DMS79 (cell line): ENCODE results near the gene CSF1R.

Experiments
- DNase-seq: peaks from one replicate; lab custom pipeline; 2025; lab: John Stamatoyannopoulos, UW

Gene CSF1R

DNA sequence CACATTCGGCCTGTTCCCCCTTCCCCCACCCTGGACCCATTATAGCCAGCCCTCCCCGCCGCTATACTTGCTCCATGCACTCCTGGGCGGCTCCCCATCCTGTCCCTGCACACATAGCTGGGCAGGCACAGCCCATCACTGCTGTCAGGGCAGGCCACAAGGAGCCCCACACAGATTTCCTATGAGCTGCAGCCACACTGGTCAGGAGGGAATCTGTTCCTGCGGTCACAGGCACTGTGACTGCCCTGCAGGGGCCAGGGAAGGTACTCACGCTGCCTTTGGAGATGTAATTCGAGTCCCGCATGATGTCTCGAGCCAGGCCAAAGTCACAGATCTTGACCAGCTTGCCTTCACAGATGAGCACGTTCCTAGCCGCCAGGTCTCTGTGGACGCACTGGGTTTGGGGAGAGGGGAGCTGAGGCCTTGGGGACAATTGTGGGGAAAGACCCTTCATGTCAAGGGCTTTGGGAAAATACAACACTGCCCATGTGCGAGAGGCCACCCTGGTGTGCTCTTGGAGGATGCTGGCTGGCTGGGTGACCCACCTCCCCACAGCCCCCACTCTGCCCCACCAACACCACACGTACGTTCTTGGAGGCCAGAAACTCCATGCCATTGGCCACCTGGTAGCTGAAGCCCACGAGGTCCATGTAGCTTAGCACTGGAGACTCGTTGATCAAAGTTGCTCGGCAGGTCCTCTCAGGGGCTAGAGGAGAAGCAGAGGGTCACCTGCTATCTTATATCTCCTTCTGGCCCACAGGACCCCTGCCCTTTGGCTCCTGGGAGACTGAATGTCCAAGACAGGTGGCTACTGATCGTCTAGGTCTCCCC is 34.5 kb upstream of the CSF1R start:
- no peak for DNase-seq

DNA sequence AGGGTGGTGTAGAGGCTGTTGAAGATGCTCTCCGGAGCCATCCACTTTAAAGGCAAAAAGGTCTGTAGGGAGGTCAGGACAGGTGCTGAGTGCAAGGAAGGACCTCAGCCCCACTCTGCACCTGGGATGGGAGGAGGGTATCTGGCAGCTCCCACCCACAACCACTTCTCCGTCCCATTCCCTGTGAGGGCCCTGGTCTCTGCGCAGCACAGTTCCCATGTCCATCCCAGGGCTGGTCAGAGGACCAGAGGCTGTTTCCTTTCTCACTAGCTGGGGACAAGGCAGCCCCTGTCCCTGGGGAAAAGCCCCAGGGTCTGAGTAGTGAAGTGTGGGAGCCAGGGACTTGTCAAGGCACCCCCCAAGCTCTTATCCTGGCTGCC is 33.7 kb upstream of the CSF1R start:
- DNase-seq = no peak

DNA sequence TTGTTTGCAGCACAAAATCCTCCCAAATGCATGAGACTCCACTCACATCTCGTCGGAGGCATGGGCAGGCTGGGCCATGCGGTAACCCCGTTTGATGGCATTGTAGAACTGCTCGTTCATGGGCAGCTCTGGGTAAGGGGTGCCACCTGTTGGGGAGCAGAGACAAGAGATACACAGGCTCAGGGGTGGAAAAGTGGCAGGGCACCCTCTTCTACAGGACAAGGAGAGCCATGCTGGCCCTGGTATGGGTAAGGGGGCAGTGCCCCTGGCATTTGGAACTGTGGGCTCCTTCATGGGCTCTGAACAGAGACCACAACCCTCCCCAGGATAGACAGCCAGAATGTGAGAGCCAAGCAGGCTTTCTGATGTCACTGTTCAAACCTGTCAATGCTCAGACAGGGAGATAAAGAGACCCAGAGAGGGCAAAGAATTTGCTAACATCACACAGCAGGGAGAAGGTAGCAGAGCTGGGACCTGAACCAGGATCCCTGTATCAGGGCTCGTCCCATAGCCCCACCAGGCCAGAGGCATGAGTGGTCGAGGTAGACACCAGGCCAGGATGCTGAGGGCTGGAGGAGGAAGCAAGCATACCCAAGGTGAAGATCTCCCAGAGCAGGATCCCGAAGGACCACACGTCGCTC is 33.2 kb upstream of the CSF1R start:
- no peak for DNase-seq

DNA sequence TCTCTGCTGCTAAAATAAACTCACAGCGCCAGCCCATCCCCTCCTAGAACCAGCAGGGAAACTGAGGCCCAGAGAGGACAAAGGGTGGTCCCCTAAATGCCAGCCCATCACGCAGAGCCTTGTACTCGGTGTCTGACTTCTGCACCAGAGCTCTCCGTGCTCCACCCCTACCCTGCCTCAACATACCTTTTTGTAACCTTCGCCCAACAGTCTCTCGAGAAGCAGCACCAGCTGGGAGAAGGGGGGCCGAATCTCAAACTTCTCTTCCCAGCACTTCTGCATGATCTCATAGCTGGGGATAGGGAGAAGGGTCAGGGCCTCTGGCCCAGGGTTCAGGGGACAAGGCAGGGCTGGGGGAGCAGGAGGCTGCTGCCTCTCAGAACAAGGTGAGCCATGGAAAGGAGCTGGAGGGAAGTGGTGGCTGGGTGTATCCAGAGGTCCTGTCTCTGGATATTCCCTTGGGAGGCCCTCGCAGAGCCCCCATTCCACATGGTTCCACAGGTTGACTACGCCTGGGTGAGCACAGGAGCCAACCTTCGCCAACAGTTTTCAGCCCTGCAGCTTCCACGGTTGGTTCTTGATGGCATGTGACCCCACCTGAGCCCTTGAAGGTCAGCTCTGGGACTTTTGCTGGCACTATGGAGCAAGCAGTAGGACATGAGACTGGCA is 32.3 kb upstream of the CSF1R start:
- no peak for DNase-seq

DNA sequence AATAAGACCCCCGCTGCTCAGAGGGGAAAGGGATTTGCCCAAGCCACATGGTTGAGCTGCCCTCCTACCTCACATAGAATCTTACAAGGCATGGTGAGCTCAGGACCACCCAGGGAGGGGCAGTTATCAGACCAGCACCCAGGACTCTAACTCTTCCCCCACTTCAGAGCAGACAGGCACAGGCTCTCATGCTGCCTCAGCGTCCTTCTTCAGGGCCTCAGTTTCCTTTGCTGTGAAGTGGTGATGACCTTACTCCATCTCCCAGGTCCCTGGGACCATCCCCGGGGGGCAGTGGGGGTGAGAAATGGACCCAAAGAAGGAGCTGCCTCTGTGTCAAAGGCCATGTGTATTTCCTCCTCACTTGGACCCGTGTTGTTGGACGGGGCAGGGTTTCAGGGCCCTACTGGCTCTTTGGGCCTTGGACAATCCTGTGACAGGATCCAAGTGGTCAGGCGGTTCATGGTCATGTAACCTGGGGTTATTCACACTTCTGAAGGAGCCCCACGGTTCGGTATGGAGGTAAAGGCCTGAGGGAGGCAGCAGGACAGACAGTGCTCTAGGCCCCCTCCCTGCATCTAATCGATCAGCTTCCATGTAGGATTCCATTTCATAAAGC is 31.7 kb upstream of the CSF1R start:
- DNase-seq = no peak

DNA sequence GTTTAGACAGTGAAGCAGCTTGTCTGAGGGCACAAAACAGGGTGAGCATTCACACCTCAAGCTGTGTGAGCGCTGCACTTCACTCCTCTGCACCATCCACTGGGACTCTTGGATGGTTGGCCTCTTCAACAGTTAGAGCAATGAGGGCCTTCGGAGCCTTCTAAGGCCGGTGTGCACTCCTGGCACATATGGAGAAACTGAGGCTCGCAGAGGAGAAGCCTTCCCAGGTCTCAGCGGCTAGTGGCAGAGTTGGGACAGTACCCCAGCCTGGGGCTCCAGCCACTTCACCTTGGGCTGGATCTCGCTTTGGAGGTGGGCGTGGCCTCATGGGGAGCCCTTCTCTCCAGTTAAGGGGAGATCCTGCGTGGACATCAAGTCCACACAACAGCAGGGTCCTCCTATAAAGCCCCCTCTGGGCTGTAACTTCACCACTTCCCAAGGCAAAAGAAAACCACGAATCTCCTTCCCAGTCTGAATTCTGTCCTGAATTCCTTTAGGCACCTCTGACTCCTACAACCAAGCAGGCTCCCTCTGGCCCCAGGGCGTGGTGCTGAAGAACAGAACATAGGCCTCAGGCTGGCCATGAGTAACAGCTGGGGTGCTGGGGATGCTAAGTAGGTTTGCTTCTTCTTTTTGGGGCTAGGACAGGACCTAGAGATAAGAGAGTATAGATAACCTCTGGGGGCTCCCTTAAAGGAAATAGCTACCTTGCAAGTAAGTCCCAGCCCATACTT is 30.5 kb upstream of the CSF1R start:
- no peak for DNase-seq

DNA sequence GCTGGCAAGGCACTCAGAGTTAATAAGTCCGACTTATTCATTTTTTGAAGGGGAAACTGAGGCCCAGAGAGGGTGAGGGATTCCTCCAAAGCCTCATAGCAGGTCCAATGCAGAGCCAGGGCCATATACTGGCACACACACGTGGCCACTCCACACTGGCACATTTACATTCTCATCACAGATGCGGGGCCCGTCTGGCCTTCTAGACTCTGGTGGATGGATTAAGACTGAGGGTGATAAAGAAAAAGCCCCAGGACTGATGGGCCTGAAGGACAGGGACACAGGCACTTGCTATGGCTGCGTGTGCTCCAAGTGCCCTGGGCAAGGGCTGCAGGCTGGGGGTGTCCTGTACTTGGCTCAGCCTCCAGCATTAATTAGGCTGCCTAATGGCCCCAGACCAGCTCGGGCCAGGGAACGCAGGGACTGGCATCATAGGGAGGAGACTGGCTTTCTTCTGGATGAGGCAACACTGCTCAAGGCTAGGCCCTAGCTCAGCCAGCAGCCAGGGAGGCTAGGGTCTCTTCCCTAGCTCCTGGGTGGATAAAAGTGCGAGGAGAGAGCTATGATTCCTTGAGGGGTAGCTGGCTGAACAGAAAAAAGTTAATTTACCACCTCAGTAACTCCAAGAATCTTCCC is 28.5 kb upstream of the CSF1R start:
- DNase-seq = no peak

DNA sequence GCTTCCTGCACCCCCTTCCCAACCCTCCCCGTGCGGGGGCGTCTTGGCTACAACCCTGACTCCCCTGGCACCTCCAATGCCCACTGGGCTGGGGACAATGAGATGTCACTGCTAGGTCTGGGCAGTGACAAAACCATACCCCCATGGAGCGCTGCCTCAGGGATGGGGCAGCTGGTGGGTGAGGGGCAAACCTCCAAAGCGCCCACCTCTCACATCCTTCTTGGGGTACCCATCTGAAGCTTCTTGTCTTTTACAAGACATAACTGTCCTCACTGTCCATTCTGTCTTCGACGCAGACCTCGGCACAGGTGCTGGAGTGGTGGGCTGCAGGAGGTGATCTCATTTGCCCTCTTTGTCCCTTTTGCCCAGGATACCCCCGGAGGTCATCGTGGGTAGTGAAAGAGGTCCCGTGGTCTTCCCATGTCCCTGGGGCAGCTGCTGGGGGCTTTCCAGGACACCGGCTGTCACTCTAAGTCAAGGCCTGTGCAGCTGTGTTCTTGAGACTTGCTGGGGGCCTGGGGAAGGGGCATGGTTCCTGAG is 27.8 kb upstream of the CSF1R start:
- DNase-seq = no peak

DNA sequence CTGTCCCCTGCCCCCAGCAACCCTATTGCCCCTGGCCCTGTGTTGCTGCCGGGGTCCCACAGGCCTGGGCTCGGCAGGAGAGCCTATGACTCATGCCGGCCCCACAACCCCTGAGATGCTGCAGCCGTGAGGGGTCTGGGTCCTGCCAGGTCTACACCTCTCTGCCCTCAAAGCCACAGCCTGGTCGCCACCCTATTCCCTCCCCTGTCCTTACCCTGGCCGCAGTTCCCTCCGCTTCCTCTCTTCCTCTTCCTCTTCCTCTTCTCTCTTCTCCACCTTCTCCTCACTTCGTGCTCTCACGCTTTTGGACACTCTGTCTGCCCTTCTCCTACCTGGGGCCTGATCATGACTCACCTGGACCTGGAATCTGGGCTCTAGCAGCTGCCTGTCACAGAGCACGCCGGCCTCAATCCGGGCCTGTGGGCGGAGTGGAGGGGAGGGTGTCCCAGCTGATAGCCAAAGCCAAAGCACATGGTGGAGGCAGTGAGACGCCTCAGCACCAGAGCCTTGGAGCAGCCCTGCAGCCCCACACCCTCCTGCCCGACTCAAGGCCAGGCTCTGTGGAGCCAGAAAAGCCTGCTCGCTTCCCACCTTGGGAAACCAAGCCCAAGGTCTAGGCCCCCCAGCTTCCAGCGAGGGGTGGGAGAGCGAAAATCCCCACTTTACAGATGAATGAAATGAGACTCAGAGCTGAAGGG is 26.8 kb upstream of the CSF1R start:
- DNase-seq = no peak

DNA sequence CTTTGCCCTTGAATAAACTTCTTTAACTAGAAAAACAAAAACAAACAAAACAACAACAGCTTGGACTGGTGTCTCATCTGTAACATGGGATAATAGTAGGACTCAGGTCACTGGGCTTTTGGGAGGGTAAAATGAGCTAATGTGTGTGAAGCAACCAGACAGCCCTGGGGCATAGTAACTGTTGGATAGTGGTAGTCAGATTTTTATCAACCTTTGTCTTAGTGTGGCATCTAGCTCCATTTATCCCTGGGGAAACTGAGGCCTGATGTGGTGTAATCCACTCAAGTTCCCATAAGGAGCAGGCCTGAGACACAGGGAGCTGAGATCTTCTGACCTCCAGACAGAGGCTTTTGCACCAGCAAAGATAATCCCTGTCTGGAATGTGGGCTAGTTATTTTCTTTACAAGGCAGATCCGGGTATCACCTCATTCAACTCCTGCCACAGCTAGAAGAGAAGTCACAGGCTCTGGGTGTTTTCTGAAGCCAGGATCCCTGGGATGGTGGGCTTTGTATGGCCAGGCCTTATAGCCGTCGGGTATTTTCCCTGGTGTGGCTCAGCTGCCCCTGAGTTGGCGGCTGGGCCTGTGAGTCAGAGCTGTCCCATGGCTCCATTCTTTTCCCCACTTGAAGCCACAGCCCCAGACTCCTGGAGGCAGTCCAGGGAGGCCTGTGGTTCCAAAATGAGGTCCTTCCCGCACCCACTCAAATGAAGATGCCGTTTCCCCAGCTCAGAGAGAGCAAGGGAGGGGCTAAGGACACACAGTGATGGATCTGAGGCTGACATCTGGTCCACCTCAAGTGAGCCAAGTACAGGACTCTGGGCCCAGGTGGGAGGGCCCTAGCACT is 26.1 kb upstream of the CSF1R start:
- no peak for DNase-seq

DNA sequence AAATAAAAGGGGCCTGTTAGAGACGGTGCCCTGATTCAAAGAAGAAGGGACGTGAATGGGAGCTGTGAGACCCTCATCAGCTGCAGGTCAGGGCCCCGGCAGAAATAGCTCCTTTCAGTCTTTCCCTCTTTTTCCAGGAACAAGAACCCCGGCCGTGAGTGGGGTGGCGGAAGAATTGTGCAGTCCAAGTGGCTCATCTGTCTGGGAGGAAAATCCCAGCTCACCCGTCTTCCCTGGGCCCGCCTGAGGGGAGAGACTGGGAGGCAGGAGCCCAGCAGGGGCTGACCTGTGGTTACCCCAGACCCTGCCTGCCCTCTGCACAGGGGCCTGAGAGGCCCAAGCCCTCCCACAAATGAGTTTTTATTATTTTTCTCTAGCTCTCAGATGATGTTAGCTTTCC is 24.8 kb upstream of the CSF1R start:
- no peak for DNase-seq

DNA sequence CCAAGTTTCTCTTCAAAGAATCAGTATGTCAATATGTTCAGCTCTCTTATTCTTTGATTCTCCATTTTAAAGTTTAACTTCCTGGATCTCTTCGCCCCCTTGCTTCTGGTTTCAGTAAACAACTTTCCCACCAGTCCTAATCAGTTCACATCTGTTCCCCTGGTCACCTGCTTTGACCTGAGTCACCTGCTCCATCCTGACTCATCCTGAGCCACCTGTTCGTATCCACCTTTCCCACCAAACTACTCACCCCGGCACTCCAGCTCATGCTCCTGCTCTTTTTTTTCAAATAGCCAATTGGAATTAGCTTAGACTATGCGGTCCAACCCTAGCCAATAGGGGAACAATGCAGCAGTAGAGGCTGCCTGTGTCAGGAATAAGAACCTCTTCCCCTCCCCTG is 23.6 kb upstream of the CSF1R start:
- DNase-seq = no peak

DNA sequence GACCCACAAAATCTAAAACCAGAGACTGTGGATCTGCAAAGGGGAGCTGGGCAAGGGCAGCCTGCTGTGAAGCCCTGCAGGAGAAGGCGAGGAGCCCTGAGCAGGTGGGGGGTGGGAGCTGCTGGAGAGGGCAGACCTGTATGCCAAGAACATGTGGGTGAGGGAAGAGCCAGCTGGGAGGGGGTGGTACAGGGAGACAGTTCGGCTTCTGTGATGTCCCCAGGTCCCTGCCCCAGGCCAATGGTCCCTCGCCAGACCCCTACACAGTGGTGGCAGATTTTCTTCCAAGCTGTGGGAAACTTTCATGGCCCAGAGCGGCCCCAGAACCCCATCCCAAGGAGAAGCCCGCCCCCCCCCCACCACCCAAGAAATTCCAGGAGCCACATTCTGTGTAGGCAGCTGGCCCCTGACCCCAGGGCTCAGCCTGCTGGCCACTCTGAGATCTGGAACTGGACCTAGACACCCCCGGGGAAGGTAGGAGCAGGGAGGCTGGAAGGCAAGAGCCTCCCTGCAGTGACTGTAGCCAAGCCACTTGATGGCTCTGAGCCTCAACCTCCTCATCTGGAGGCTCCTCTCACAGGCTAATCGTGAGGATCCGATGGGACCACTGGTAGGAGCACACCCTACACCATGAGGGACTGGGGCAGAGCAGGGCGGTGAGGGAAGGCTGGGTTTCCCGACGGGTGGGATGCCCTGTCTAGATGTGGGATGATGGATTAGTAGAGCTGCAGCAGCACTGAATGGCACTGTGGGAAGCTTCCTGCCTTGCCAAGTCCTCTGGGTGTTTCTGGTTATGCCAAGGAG is 22.6 kb upstream of the CSF1R start:
- DNase-seq = no peak

DNA sequence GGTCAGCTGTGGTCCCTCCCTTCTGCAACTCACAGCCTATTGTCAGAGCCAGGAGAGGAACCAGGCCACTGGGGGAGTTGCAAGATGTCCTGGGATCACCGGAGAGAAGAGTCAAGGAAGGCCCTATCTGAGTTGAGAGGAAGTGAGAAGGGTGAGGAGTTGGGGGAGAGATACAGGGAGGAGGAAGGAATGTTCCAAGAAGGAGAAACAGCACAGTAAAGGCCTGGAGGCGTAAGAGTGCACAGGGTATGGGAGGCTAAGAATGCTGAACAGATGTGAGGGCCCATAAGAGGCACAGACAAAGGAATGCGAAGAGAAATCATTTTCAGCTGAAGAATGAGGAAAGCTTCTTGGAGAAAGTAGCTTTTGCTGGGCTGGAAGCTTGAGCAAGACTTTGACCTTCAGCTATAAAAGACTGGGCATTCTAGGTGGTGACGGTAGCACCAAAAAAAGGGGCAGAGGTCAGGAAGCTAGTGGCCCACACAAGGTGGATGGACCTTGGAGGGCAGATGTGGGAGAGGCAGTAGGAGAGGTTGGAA is 21.6 kb upstream of the CSF1R start:
- no peak for DNase-seq

DNA sequence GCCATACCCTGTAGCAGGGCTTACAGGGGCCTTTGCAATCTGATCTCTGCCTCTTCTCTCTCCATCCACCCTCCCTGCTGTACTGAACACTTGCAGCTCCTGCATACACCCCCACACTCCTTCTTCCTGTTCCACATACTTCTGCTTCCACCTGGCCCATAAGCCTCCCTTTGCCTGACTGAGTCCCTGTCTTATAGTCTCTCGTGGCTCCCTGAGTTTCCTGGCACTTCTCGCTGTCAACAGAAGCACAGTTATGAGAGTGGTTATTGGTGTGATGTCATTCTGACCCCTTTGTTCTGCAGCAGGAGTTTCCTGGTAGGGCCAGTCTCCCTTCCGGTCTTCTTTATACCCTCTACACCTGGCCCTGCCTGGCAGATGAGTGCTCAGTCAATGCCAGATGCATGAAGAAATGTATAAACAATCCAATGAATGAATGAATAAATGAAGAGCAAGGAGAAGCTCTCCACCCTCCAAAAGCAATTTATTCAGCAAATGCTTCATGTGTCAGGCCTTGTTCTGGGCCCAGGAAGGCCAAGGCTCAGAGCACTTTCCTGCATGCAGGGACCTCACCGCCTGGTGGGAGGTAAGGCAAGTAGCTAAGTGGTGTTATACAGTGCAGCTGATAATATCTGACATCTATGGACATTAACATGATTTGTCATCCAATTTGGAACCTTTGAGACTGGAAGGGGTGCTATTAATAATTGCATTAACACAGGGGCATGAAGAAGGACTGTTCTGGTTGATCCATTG is 20.5 kb upstream of the CSF1R start:
- no peak for DNase-seq

DNA sequence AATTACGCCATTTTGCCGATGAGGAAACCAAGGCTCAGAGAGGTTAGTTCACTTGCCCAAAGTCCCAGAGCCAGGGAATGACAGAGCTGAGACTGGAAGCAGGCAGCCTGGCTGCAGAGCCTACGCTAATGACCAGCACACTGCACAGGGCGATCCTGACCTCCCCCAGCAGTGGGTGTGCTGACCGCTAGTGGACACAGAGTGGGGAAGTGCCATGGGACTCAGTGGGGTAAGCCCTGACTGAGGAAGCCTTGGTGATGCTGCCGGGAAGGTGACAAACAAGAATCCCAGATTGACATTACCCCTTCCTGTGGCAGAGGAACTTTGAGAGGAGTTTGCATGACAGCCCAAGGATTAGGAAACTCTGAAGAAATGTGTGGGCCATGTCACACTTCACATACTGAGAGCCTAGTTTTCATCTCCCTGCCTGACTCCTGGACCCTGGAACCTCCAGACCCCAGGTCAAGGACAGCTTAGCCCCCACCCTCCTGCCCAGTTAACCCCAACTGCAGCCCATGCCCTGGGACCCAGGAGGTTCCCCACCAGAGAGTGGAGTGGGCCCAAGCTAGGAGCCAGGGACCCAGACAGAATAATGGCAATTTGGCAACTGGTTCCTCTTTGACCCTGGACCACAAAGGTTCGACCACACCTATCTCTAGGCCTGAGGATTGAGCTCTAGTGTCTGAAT is 19.7 kb upstream of the CSF1R start:
- no peak for DNase-seq

DNA sequence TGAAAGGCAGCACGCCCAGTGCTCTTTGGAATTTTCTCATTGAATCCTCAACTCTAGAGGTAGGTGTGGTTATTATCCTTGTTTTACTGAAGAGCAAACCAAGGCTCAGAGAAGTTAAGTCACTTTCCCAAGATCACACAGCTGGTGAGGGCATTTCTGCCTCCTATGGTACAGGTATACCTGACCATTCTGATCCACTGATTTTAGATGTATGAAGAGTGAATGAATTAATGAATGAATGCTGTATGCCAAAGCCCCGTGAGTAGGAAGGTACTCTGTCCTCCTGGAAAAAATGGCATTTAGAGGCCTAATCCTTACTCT is 18.2 kb upstream of the CSF1R start:
- no peak for DNase-seq
